ENCODE measurements around the gene LZTS2. TPM values are rescaled to one million over a fixed set of nuclear protein-coding genes. Genes with fewer than 3 reads are reported as not detected.

LZTS2 gene
- polyA plus RNA-seq, 6 donors from 2014 or later: 2.2 to 21.5 (median 13.2) TPM

DNA sequence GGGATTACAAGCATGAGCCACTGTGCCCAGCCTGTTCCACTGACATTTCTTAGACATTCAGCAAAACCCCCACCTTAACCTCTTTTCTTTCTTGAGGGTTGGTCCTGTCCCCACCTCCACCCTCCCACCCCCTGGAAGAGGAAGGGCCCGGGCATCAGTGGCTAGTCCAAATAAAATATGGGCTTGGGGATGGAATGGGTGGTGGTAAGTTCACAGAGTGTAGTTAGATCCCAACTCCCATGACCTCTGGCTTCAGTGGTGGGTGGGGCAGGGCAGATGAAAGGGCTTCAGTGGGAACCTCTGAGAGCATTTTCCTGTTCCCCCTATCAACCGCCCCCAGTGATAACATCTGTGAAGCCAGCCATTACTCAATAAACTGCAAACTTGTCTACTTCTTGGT, 41.2 kb downstream of the LZTS2 start:
- H3K27ac Mint-ChIP-seq: peak overlapping the region in 1 of 6 donors; percentile 76
- peak overlapping the region in 1 of 8 donors; percentile 17 for H3K4me3 Mint-ChIP-seq
- ATAC-seq (ENCODE audit: low read depth in 2 of 2) (no peak), DNase-seq (no peak)
- H3K27me3 Mint-ChIP-seq: peaks cover under 1 to 5% (median 3%) of the 10 kb centered on the region in 3 donors
- peaks cover 0 to 20% of the 10 kb centered on the region in 2 donors for H3K36me3 Mint-ChIP-seq
- no peaks in the 10 kb centered on the region for H3K9me3 Mint-ChIP-seq
- peaks cover 18 to 22% (median 20%) of the 10 kb centered on the region in 3 donors for H3K4me1 Mint-ChIP-seq

GRCh38 chr10:101041252-101041761, 41.7 kb downstream of the LZTS2 start:
- ATAC-seq (ENCODE audit: low read depth in 2 of 2) (peak; percentile 84 to 86), DNase-seq (peak; percentile 76)
- Mint-ChIP-seq H3K36me3 (peaks cover 0 to 16% of the 10 kb centered on the region in 2 donors), H3K27ac (peak overlapping the region in 1 of 6 donors; percentile 76), H3K9me3 (no peaks in the 10 kb centered on the region), H3K4me1 (peaks cover 18 to 22% (median 20%) of the 10 kb centered on the region in 3 donors), H3K27me3 (peaks cover 5 to 9% (median 7%) of the 10 kb centered on the region in 3 donors), H3K4me3 (peak overlapping the region in 5 of 8 donors; percentile 10 to 61 (median 34))

DNA sequence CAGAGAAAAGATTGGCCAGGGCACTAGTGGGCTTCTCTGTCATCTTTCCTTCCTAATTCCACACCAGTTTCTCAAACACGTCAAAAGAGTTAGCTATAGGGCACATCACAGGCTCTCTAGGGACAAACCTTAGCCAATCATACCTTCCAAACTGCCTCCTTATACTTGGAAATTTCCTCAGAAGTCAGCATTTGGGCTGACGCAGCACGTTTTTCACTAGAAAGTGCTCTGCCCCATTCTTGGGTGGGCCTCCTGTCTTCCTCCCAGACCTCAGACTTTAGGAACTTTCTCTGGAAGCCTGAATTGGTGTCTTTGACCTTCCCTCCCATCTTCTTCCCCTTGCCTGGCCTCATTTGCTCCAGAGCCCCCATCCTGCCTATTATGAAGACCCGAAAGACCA, 42.5 kb downstream of the LZTS2 start:
- Mint-ChIP-seq H3K27ac (peak overlapping the region in 3 of 6 donors; percentile 44 to 87 (median 84)), H3K27me3 (peaks cover 13 to 16% (median 15%) of the 10 kb centered on the region in 3 donors), H3K4me1 (peaks cover 18 to 22% (median 20%) of the 10 kb centered on the region in 3 donors), H3K4me3 (peak overlapping the region; percentile 94 to 99 (median 97)), H3K36me3 (peaks cover 0 to 10% of the 10 kb centered on the region in 2 donors), H3K9me3 (no peaks in the 10 kb centered on the region)
- DNase-seq: no peak
- no peak for ATAC-seq (ENCODE audit: low read depth in 2 of 2)

- Mint-ChIP-seq H3K4me3 (peak overlapping the region; percentile 94 to 99 (median 97)), H3K36me3 (peaks cover 0 to 7% of the 10 kb centered on the region in 2 donors), H3K4me1 (peaks cover 18 to 23% (median 20%) of the 10 kb centered on the region in 3 donors), H3K27me3 (peaks cover 20 to 22% (median 22%) of the 10 kb centered on the region in 3 donors), H3K27ac (peak overlapping the region; percentile 54 to 98 (median 96)), H3K9me3 (no peaks in the 10 kb centered on the region)
- DNase-seq: peak; percentile 67
- ATAC-seq (ENCODE audit: low read depth in 2 of 2): peak; percentile 86 to 89
Observed at GRCh38 chr10:101042667-101043362, 43.2 kb downstream of the LZTS2 start.

GRCh38 chr10:101043363-101043707, 43.7 kb downstream of the LZTS2 start:
- H3K36me3 Mint-ChIP-seq: peaks cover 0 to 2% of the 10 kb centered on the region in 2 donors
- peak overlapping the region in 5 of 6 donors; percentile 55 to 97 (median 87) for H3K27ac Mint-ChIP-seq
- peak overlapping the region; percentile 94 to 99 (median 97) for H3K4me3 Mint-ChIP-seq
- H3K27me3 Mint-ChIP-seq: peaks cover 23 to 27% (median 25%) of the 10 kb centered on the region in 3 donors
- no peaks in the 10 kb centered on the region for H3K9me3 Mint-ChIP-seq
- H3K4me1 Mint-ChIP-seq: peaks cover 18 to 29% (median 20%) of the 10 kb centered on the region in 3 donors
- no peak for DNase-seq
- ATAC-seq (ENCODE audit: low read depth in 2 of 2): no peak

DNA sequence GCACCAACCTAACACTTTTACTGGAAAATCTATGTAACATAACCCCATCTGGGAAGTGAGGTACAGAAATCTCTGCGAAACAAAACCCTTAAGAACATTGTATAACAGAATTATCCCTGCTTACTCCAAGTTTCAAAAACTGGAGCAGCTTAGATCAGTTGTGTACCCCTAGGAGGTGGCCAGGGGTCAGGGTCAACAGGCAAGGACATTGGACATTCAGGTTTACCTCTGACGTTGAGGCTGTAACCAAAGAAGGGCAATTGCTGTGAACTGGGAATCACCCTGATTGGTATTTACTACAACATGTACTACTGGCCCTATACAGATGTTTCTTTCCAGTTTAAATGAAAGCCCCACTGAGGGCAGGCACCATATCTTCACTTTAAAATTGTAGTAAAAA, 44.5 kb downstream of the LZTS2 start:
- no peak for DNase-seq
- H3K27me3 Mint-ChIP-seq: peaks cover 30 to 35% (median 33%) of the 10 kb centered on the region in 3 donors
- H3K4me1 Mint-ChIP-seq: peaks cover 20 to 36% (median 20%) of the 10 kb centered on the region in 3 donors
- ATAC-seq (ENCODE audit: low read depth in 2 of 2): no peak
- H3K27ac Mint-ChIP-seq: no peak overlapping the region
- H3K4me3 Mint-ChIP-seq: peak overlapping the region in 2 of 8 donors; percentile 16 to 94
- H3K9me3 Mint-ChIP-seq: peaks cover 0 to 2% (median 0%) of the 10 kb centered on the region in 7 donors
- H3K36me3 Mint-ChIP-seq: no peaks in the 10 kb centered on the region

DNA sequence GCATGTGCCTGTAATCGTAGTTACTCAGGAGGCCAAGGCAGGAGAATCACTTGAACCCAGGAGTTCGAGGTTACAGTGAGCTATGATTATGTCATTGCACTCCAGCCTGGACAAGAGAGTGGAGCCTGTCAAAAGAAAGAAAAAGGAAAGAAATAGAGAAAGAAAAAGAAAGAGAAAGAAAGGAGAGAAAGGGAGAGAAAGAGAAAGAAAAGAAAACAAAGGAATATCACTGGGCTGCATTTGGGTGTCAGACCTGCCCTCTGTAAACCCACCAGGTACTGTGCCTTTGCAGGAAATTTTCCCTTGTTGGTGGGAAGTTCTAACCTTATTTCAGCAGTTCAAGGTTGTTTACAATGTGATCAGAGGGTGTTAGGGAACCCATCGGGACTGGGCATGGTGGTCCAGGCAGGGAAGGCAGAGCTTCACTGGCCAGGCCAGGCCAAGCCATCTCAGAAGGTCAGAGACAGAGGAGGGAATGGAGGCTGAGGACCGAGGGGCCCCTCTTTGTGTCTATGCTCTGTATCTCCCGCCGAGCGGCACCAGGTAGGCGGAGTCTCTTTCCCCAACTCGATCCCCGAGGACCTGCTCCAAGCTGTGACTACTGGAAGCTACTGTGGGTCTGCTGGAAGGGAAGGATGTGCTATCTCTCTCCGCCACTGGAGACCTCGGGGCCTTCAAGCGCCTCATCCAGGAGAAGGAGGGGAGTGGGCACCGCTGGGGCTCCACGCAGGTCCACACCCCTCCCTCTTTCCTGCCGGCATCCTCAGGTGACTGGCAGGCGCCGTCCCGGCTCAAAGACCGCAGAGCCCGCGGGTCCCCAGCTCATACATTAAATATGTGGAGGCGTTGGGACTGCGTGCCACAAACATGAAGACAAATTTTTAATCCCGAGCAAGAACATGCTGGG, 47.0 kb downstream of the LZTS2 start:
- peaks cover 0 to 7% of the 10 kb centered on the region in 2 donors for H3K36me3 Mint-ChIP-seq
- peaks cover 47 to 56% (median 48%) of the 10 kb centered on the region in 3 donors for H3K27me3 Mint-ChIP-seq
- DNase-seq: no peak
- no peak for ATAC-seq (ENCODE audit: low read depth in 2 of 2)
- H3K27ac Mint-ChIP-seq: peak overlapping the region in 1 of 6 donors; percentile 21
- no peak overlapping the region for H3K4me3 Mint-ChIP-seq
- peaks cover 26 to 49% (median 29%) of the 10 kb centered on the region in 3 donors for H3K4me1 Mint-ChIP-seq
- peaks cover 0 to 2% (median 0%) of the 10 kb centered on the region in 7 donors for H3K9me3 Mint-ChIP-seq

GRCh38 chr10:101047268-101047667, 47.7 kb downstream of the LZTS2 start:
- Mint-ChIP-seq H3K36me3 (peaks cover 0 to 7% of the 10 kb centered on the region in 2 donors), H3K9me3 (peaks cover 0 to 2% (median 0%) of the 10 kb centered on the region in 7 donors), H3K27ac (peak overlapping the region in 1 of 6 donors; percentile 92), H3K4me3 (no peak overlapping the region), H3K27me3 (peaks cover 47 to 56% (median 48%) of the 10 kb centered on the region in 3 donors), H3K4me1 (peaks cover 24 to 46% (median 28%) of the 10 kb centered on the region in 3 donors)
- ATAC-seq (ENCODE audit: low read depth in 2 of 2) (no peak), DNase-seq (no peak)

GRCh38 chr10:101047961-101048892, 48.6 kb downstream of the LZTS2 start:
- peaks cover 15 to 36% (median 18%) of the 10 kb centered on the region in 3 donors for H3K4me1 Mint-ChIP-seq
- peaks cover 0 to 7% of the 10 kb centered on the region in 2 donors for H3K36me3 Mint-ChIP-seq
- DNase-seq: no peak
- no peak for ATAC-seq (ENCODE audit: low read depth in 2 of 2)
- peaks cover 47 to 56% (median 48%) of the 10 kb centered on the region in 3 donors for H3K27me3 Mint-ChIP-seq
- H3K4me3 Mint-ChIP-seq: no peak overlapping the region
- H3K27ac Mint-ChIP-seq: no peak overlapping the region
- H3K9me3 Mint-ChIP-seq: peaks cover 0 to 2% (median 0%) of the 10 kb centered on the region in 7 donors

DNA sequence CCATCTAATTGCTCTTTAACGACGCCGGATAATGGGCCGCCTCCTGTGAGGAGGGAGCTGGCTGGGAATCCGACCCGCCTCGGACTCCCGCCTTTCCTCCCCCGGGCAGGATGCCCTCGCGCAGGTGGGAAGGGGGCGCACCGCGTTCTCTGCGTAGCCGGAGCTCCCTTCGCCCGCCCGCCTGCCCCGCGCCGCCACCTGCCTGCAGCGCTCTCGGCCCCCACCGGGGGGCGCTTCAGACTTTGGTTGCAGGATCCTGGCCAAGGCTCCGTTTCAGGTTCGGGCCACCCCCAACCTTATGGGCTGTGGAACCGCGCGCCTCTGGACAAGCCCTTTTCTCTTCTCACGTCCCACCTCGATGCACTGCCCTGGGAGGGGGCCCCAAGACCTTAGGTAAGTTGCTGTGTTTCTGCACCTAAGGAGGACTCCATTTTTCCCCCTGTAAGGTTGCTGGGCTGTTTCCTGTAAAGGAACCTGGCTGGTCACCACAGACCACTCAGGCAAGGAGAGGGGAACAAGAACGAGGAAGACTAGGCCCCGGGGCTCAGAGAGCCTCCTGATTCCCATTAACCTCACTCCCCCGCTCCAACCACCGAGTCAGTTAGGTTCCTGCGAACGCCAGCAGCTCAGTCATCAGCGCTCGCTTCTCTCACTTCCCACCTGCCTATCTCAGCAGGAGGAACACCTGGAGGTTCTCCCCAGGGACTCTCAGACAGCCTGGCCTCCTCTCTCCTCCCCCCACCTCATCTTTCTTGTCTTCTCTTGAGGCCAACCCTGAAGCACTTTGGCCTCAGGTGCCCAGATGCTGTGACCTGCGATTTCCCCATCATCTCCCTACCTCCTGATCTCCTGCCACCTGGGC, 50.8 kb downstream of the LZTS2 start:
- Mint-ChIP-seq H3K9me3 (peaks cover 0 to 2% (median 0%) of the 10 kb centered on the region in 7 donors), H3K27ac (peak overlapping the region in 3 of 6 donors; percentile 60 to 75 (median 66)), H3K36me3 (peaks cover 0 to 7% of the 10 kb centered on the region in 2 donors), H3K4me3 (peak overlapping the region in 6 of 8 donors; percentile 13 to 70 (median 50)), H3K27me3 (peaks cover 43 to 56% (median 48%) of the 10 kb centered on the region in 3 donors), H3K4me1 (peaks cover 11 to 32% (median 15%) of the 10 kb centered on the region in 3 donors)
- DNase-seq (peak; percentile 68), ATAC-seq (ENCODE audit: low read depth in 2 of 2) (peak; percentile 87 to 90)

GRCh38 chr10:101052285-101052684, 52.7 kb downstream of the LZTS2 start:
- Mint-ChIP-seq H3K9me3 (peaks cover 0 to 2% (median 0%) of the 10 kb centered on the region in 7 donors), H3K4me1 (peaks cover 11 to 32% (median 15%) of the 10 kb centered on the region in 3 donors), H3K4me3 (no peak overlapping the region), H3K27ac (no peak overlapping the region), H3K36me3 (peaks cover 0 to 7% of the 10 kb centered on the region in 2 donors), H3K27me3 (peaks cover 29 to 39% (median 33%) of the 10 kb centered on the region in 3 donors)
- ATAC-seq (ENCODE audit: low read depth in 2 of 2) (no peak), DNase-seq (no peak)
